Measurements from ENCODE around the gene KCNAB1. TPM values are rescaled to one million over a fixed set of nuclear protein-coding genes. Genes with fewer than 3 reads are reported as not detected.
"Not testable (repeated sequence)": the region's sequence is repeated elsewhere in the genome, so short reads cannot be mapped to it uniquely, and the experiment has no call there.

Gene KCNAB1
- polyA plus RNA-seq (ENCODE audit: insufficient read length in 10 of 10) = 1 to 10 TPM; 4.2 to 7.1 (median 5.2) TPM
- long read RNA-seq, donor 1 = 0 reads
- long read RNA-seq, donor 2 = 0 reads
- long read RNA-seq, donor 3 = 0 reads
- long read RNA-seq, donor 4 = 0 reads
- long read RNA-seq, donor 5 = 0 reads
- long read RNA-seq, donor 6, full-length matches to known transcripts = 1 of 1 reads
- long read RNA-seq, donor 6, partial matches to known transcripts = 0 of 1 reads
- long read RNA-seq, donor 6, other reads (novel, unspliced or antisense) = 0 of 1 reads
- long read RNA-seq, donor 7, partial matches to known transcripts = 5 of 91 reads
- long read RNA-seq, donor 7, other reads (novel, unspliced or antisense) = 86 of 91 reads
- long read RNA-seq, donor 8 = 0 reads
- long read RNA-seq, donor 9 = 0 reads

DNA sequence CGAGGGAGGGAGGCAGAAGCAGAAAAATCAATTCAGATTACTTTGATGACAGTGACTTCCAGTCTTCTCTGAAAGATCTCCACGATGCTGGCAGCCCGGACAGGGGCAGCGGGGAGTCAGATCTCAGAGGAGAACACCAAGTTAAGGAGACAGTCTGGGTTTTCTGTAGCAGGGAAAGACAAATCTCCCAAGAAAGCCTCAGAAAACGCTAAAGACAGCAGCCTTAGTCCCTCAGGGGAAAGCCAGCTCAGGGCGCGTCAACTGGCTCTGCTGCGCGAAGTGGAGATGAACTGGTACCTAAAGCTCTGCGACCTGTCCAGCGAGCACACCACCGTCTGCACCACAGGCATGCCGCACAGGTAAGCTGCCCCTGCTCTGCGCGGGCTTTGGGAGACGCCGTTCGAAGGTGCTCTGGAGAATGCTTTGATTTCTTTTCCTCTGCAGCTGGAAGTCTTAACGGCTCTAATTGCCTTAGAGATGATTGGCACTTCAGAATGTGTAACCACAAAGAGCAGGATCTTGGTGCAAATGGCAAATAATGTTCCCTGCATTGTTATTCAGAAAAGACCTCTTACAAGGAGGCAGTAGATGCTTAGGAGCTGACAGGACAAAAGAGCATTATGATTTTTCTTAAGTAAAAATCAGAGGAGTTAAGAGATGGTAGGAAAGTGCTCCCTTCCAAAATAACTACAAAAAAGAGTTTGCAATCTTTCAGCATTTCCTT is at the start of gene KCNAB1:
Gene KCNAB1, plus strand, starts transcription at position 51 of the 724 bp plus-strand sequence.
- no peak for DNase-seq

GRCh38 chr3:156071031-156071430 is 49.3 kb upstream of the KCNAB1 start:
- DNase-seq = peak in 1 of 3 donors; percentile 5

GRCh38 chr3:156072950-156073657 is 47.3 kb upstream of the KCNAB1 start:
- DNase-seq = not testable (repeated sequence)

- no peak for DNase-seq
Observed at GRCh38 chr3:156090126-156090525, 30.3 kb upstream of the KCNAB1 start.

DNA sequence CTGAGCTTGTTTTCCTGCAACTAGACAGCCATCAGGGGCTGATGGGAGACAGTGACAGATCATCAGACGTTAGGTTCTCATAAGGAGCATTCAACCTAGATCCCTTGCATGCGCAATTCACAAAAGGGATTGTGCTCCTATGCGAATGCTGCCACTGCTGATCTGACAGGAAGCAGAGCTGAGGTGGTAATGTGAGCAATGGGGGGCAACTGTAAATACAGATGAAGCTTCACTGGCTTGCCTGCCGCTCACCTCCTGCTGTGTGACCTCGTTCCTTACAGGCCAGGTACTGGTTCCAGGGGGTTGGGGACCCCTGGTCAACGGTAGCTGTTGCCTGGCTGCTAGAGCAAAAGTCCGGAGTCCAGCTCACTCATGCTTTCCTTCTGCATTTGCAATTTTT is 26.4 kb upstream of the KCNAB1 start:
- DNase-seq = no peak

DNA sequence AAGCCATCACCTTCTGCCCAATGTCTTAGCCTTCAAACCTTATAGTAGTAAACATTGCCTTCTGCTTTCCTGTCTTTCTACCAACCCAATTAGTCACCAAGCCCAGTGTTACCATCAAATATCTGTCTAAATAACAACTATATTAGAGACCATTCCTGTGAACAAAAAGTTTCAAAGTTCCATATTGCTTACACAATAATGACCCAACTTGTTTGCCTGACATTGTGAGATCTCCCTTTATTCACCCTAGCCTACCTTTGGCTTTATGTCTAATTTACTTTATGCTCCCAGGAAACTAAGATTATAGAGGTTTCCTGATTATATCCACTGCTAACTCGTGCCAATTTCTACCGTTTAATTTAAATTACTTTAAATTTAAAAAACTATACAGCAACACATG is 26.0 kb upstream of the KCNAB1 start:
- DNase-seq = no peak

DNA sequence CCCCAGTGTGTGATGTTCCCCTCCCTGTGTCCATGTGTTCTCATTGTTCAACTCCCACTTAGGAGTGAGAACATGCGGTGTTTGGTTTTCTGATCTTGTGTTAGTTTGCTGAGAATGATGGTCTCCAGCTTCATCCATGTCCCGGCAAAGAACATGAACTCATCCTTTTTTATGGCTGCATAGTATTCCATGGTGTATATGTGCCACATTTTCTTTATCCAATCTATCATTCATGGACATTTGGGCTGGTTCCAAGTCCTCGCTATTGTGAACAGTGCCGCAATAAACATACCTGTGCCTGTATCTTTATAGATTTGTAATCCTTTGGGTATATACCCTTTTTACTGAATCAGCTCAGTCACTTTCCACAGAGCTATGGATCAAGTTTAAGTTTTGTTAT is 24.7 kb upstream of the KCNAB1 start:
- not testable (repeated sequence) for DNase-seq

- DNase-seq = no peak
Observed at GRCh38 chr3:156098437-156099035, 21.8 kb upstream of the KCNAB1 start.

GRCh38 chr3:156099348-156099747 is 21.0 kb upstream of the KCNAB1 start:
- DNase-seq = not testable (repeated sequence)

DNA sequence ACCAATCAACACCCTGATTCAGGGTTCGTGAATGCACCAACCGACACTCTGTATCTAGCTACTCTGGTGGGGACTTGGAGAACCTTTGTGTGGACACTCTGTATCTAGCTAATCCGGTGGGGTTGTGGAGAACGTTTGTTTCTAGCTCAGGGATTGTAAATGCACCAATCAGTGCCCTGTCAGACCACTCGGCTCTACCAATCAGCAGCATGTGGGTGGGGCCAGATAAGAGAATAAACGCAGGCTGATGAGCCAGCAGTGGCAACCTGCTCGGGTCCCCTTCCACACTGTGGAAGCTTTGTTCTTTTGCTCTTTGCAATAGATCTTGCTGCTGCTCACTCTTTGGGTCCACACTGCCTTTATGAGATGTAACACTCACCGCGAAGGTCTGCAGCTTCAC is 20.4 kb upstream of the KCNAB1 start:
- DNase-seq = not testable (repeated sequence)

- peak in 1 of 3 donors; percentile 35 for DNase-seq
Observed at GRCh38 chr3:156102267-156102931, 18.0 kb upstream of the KCNAB1 start.

GRCh38 chr3:156106721-156107373 is 13.5 kb upstream of the KCNAB1 start:
- no peak for DNase-seq

GRCh38 chr3:156107504-156107903 is 12.9 kb upstream of the KCNAB1 start:
- no peak for DNase-seq

- peak in 1 of 3 donors; percentile 45 for DNase-seq
Observed at GRCh38 chr3:156108616-156109015, 11.8 kb upstream of the KCNAB1 start.

DNA sequence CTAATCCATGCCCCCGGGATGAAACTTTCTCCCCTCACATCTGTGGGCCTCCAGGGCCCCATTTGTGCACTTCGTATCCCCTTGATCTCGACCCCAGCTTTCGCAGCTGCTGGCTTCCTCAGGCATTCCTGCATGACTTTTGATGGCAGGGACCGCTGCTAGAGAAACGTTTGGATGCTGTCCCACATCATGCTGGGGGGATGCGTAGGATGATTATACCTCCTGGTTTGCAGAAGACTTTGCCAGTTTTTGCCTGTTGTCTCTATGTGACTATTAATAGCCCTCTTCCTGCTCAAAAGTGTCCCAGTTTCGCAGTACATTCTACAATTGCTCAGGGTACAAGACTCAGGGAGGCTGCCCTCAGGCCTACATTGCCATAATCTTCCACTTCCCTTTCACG is 10.4 kb upstream of the KCNAB1 start:
- peak in 2 of 3 donors; percentile 61 to 62 for DNase-seq

- DNase-seq = no peak
Observed at GRCh38 chr3:156126467-156126866, 6.1 kb downstream of the KCNAB1 start.

DNA sequence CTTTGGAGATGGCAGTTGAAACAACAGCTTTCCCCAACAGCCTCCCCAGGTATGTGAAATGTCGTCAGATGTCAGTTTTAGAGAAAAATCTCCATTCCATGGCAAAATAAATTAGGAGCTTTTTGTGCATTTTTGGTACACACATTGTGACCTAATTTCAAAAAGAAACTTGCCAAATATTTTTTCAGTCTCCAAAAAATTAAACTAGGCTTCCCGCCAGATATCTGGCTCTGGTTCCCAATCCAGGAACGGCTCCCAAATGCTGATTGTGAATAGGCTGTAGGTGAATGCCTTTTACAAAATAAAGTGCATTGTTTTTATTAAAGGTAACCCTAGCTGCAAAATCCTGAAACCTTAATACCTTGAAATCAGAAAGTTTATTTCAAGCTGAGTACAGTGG is 10.9 kb downstream of the KCNAB1 start:
- peak in 1 of 3 donors; percentile 59 for DNase-seq

GRCh38 chr3:156131799-156132198 is 11.4 kb downstream of the KCNAB1 start:
- no peak for DNase-seq

DNA sequence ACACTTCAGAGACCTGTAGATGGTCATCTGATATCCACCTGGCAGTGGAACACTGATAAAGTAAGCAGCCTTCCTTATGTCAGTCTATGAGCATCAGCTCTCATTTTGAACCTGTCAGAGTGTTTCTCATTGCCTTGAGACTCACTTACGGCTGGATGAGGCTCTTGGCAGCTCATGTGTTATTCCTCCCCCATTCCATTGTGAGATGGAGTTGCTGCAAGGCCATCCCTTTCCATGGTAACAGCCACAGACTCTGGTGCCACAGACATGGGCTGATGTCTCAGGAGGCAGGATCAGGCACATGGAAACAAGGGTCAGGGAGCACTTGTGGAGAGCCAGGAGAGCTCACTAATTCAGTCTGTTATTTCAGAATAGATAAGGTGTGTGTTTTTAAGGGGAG is 11.9 kb downstream of the KCNAB1 start:
- DNase-seq = no peak

DNA sequence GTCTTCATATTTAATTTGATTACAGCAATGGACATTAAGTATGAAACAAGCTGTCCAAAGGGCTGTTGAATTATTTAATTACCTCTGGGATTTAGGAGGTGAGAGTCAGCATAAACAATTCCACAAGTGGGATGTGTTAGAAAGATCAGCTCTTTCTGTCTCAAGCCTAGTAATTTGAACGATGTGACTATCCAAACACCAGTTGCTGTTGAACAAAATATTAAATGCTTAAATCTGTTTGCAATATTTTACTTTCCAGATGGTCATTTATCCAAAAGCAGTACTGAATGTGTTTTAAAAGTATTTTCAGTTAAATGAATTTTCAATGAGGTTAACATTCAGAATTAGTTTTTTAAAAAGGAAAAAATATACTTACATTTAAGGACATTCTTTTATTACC is 12.7 kb downstream of the KCNAB1 start:
- DNase-seq = peak in 1 of 3 donors; percentile 48

All from muscle of back (tissue), 13 donors.